Fibroblast of gingiva (primary cell): Measurements from ENCODE around the gene RRAGC.

ENCODE experiments used
- DNase-seq: peaks from one replicate; pipeline ENCODE4 v3.0.0-alpha.2; 2011; ENCODE audit warnings: low read depth

RRAGC gene

GRCh38 chr1:38859561-38860453, at the start of gene RRAGC:
TSS of gene RRAGC (minus strand) at chr1:38859772. CDS start at chr1:38859646, 126 bp downstream.
- DNase-seq = peak; percentile 98

GRCh38 chr1:38908821-38909220, 49.2 kb upstream of the RRAGC start:
- no peak for DNase-seq

GRCh38 chr1:38905985-38906384, 46.4 kb upstream of the RRAGC start:
- DNase-seq = no peak

- DNase-seq = no peak
These were observed 40.0 kb upstream of the RRAGC start for GRCh38 chr1:38899560-38899959.

GRCh38 chr1:38898653-38899230, 39.2 kb upstream of the RRAGC start:
- DNase-seq = no peak

GRCh38 chr1:38896169-38896568, 36.6 kb upstream of the RRAGC start:
- DNase-seq = no peak

- no peak for DNase-seq
These were observed 33.4 kb upstream of the RRAGC start for GRCh38 chr1:38892976-38893375.

GRCh38 chr1:38891753-38892152, 32.2 kb upstream of the RRAGC start:
- DNase-seq = no peak

- no peak for DNase-seq
These were observed 30.0 kb upstream of the RRAGC start for GRCh38 chr1:38889589-38889988.

- no peak for DNase-seq
These were observed 29.1 kb upstream of the RRAGC start for GRCh38 chr1:38888423-38889333.

GRCh38 chr1:38885092-38885491, 25.5 kb upstream of the RRAGC start:
- DNase-seq = no peak

GRCh38 chr1:38881487-38881886, 21.9 kb upstream of the RRAGC start, which contains the start of gene GJA9:
TSS of gene GJA9 (minus strand) at chr1:38881587. CDS start at chr1:38876098, 5,489 bp downstream.
- no peak for DNase-seq

- no peak for DNase-seq
These were observed 16.2 kb upstream of the RRAGC start for GRCh38 chr1:38875811-38876210.

- peak; percentile 94 for DNase-seq
These were observed 13.7 kb upstream of the RRAGC start, which contains the start of gene MYCBP for GRCh38 chr1:38873027-38873969. TSS of gene MYCBP (minus strand) at chr1:38873348. CDS start at chr1:38873305, 43 bp downstream.

GRCh38 chr1:38872401-38873026, 12.9 kb upstream of the RRAGC start:
- no peak for DNase-seq

GRCh38 chr1:38870996-38871395, 11.4 kb upstream of the RRAGC start:
- no peak for DNase-seq

- no peak for DNase-seq
These were observed 7.6 kb upstream of the RRAGC start for GRCh38 chr1:38867208-38867607.

- DNase-seq = no peak
These were observed 5.6 kb upstream of the RRAGC start for GRCh38 chr1:38865112-38865715.

- DNase-seq = no peak
These were observed 853 bp upstream of the RRAGC start for GRCh38 chr1:38860454-38860795.

- DNase-seq = peak; percentile 46
These were observed 575 bp downstream of the RRAGC start for GRCh38 chr1:38858833-38859560.
